Neural cell (in vitro differentiated cells): ENCODE data around the gene PDE4D.

Experiments used
- CTCF ChIP-seq: fragments of 450-650 bp; IDR thresholded peaks from 2 replicates; pipeline ENCODE4 v1.5.1; 2014; ENCODE audit warnings: antibody characterized with exemption, mild to moderate bottlenecking, moderate library complexity; ENCODE audit not compliant: poor library complexity, severe bottlenecking
- EZH2 ChIP-seq: fragments of 200-600, 300-800 bp; shearing (Covaris generic), sonication (generic); IDR thresholded peaks from 2 replicates; pipeline ENCODE4 v1.6.1; 2014; ENCODE audit warnings: antibody characterized with exemption, low read length, borderline replicate concordance, mild to moderate bottlenecking; ENCODE audit not compliant: insufficient read depth, poor library complexity, severe bottlenecking

GRCh38 chr5:59003124-59003523 is 890.4 kb downstream of the PDE4D start:
- TF ChIP-seq EZH2 (no peak), CTCF (no peak)
